GM12801 (cell line): ENCODE data around the gene KLHL12.

ENCODE experiments used
- TF ChIP-seq, protein P1 (sequence below): IDR thresholded peaks from one replicate; pipeline ENCODE4 v1.5.1; 2011; ENCODE audit warnings: control low read depth; ENCODE audit not compliant: insufficient read length; ENCODE audit errors: extremely low read depth

Gene KLHL12

DNA sequence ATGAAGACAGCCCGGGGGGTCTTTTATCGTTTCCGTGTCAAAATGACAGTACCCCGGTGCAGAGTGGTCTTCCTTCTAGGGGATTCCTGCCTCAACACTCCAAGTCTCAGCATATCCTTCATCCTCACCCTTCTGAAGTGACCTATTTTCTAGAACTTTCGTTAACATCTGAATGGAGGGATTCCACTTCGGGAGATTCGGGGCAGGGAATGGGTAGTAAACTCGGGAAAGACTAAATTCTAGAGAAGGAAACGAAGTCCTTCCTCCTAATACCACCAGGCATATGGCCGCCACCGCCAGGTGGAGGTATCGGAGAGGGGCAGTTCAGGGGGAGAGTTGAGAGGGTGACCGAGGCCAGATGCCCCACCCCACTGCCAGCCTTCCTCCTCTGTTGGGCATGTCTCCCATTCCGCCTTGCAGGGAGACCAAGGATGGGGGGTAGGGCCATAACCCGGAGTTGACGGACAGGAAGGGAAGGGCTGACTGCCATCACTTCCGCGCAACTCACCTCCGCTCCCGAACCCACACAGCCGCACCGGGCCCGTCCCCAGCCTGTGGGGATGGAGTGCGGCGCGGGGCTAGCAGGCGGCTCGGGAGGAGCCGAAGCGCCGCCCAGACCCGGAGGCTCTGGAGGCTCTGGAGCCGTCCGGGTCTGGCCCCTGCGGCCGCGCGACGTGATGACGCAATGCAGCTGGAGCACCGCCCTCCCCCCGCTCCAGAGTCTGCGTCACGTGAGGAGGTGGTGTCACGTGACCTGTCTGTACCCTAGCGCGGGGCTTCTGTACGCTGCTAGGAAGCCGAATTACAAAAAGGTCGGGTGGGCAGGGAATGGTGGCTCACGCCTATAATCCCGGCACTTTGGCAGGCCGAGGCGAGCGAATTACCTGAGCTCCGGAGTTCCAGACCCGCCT lies at the start of gene KLHL12:
KLHL12 (minus strand) TSS at position 654 of the 911 bp plus-strand sequence. CDS start 2,072 bp downstream, outside the sequence.
- TF ChIP-seq, protein P1, sequence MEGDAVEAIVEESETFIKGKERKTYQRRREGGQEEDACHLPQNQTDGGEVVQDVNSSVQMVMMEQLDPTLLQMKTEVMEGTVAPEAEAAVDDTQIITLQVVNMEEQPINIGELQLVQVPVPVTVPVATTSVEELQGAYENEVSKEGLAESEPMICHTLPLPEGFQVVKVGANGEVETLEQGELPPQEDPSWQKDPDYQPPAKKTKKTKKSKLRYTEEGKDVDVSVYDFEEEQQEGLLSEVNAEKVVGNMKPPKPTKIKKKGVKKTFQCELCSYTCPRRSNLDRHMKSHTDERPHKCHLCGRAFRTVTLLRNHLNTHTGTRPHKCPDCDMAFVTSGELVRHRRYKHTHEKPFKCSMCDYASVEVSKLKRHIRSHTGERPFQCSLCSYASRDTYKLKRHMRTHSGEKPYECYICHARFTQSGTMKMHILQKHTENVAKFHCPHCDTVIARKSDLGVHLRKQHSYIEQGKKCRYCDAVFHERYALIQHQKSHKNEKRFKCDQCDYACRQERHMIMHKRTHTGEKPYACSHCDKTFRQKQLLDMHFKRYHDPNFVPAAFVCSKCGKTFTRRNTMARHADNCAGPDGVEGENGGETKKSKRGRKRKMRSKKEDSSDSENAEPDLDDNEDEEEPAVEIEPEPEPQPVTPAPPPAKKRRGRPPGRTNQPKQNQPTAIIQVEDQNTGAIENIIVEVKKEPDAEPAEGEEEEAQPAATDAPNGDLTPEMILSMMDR, result no peak

DNA sequence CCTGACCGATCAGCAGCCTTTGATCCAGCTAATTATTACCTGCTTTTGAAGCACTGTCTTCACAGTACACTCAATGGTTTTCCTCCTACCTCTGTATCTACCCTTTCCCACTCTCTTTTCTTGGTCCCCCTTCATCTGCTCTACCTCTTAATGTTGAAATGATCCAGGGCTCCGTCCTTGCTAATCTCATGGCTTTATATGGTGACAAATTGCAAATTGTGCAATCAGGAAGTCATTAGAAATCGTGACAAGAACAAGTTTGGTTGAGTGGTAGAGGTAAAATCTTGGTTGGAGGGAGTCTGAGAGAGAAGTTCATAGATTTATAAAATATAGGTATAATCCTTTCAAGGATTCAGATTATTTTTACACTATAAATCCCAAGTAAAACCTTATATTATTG lies 49.6 kb upstream of the KLHL12 start:
- TF ChIP-seq, protein P1, result no peak

DNA sequence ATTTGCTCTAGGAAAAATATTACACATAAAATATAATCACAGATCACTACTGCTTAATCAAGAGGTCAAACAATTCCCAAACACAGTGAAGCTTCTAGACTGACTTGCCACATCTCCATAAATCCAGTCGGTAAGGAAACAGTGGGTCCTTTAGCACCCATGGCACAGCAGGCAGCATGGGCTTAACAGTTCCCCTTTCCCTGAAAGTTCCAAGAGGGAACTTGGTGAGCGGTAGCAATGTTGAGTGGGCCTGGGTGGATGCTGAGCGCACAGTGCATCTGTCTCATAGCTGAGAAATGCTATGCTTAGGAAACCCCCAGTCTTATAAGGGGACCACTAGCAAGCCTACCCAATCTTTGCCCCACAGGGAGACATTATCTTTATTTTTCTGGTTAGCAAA lies 47.8 kb upstream of the KLHL12 start:
- TF ChIP-seq, protein P1, result no peak

DNA sequence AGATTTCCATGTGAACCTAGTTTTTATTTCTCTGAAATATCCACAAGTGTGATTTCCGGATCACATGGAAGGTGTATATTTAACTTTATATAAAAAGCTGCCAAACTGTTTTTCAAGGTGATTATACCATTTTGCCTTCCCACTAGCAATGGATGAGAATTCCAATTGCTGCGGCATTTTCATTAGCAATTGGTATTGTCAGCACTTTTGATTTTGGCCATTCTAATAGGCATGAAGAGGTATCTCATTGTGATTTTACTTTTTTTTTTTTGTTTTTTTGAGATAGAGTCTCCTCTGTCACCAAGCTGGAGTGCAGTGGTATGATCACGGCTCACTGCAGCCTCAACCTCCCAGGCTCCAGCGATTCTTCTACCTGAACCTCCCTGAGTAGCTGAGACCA lies 45.0 kb upstream of the KLHL12 start:
- TF ChIP-seq, protein P1, result no peak

DNA sequence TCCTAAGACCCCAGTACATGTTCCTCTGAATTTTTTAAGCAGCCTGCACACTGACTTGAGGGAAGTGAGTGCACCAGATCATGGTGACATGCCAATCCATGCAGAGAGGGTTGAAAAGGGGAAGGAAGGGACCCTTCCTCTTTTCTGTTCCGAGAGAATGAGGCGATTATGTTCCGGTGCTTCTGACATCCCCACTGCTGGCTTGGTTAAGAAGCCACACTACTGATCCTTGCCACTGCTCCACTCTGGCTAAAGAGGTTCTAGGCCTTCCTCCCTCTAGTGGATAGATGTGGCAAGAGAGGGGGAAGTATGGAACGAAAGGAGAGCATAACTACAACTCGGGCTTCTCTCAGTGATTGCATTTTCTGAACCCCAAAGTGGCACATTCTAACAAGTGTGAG lies 41.9 kb upstream of the KLHL12 start:
- TF ChIP-seq, protein P1, result no peak

DNA sequence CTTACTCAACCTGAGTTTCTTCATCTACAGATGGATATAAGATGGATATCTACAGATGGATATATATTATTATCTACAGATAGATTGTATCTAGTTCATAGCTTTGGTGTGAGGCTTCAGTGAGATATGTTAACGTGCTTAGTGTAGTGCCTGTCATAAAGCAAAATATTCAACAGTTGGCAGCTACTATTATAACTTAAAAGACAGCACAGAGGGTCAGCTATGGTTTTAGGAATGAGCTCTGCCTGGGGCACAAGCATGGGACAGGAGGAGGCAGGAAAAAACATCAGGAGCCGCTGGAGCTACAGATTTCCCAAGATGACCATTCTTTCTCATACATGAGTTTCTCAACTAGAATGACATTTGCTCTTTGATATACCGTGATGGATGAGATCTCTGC lies 41.3 kb upstream of the KLHL12 start:
- TF ChIP-seq, protein P1, result no peak

DNA sequence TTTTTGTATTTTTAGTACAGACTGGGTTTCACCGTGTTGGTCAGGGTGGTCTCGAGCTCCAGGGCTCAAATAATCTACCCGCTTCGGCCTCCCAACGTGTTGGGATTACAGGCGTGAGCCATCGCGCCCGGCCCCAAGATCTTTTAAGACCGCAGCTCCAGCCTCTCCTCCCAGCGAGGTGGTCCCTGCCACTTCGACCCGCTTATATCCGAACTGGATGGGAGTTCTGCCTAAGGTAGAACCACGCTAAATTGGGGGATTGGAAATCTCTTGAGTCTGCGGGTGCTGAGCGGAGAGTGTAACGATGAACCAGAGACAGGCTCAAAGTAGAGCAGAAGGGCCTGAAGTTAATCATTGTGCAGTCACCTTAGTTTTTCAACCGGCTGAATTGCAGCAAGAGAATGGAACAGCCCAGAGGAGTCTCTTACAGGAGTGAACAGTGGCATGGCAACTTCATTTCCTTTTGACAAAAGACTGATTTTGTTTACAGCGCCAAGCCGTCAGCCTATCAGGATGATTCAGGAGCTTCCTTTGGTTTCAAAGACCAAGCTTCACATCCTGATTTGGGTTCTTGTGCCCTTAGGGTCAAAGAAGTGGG lies 40.7 kb upstream of the KLHL12 start:
- TF ChIP-seq, protein P1, result no peak
